ENCODE results near the gene FGF11. TPM values are rescaled to one million over a fixed set of nuclear protein-coding genes. Genes with fewer than 3 reads are reported as not detected.

Gene FGF11
- total and polyA plus RNA-seq, 2 of the 13 experiments (the other 11 are each of a cell fraction or from before 2014, with no cell fraction given) = 0.20 to 7.6 TPM

DNA sequence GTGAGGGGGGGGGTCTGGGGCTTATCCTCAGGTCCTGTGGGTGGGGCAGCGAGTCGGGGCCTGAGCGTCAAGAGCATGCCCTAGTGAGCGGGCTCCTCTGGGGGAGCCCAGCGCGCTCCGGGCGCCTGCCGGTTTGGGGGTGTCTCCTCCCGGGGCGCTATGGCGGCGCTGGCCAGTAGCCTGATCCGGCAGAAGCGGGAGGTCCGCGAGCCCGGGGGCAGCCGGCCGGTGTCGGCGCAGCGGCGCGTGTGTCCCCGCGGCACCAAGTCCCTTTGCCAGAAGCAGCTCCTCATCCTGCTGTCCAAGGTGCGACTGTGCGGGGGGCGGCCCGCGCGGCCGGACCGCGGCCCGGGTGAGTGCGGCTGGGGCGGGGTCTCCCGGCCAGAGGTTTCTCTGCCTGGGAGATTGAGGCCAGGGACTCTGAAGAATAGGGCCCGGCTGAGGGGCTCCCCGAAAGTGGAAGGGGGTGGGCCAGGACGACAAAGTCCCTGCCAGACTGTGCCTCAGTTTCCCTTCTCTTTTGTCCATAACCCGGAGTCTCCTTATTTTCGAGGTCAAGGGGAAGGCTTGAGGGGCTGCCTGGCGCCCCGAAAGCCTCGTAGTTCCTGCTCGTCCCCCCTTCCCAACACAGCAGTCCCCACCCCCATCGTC, at the start of gene FGF11 (continued):
- TF ChIP-seq, protein P1, sequence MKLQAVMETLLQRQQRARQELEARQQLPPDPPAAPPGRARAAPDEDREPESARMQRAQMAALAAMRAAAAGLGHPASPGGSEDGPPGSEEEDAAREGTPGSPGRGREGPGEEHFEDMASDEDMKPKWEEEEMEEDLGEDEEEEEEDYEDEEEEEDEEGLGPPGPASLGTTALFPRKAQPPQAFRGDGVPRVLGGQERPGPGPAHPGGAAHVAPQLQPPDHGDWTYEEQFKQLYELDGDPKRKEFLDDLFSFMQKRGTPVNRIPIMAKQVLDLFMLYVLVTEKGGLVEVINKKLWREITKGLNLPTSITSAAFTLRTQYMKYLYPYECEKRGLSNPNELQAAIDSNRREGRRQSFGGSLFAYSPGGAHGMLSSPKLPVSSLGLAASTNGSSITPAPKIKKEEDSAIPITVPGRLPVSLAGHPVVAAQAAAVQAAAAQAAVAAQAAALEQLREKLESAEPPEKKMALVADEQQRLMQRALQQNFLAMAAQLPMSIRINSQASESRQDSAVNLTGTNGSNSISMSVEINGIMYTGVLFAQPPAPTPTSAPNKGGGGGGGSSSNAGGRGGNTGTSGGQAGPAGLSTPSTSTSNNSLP (IDR thresholded peaks at IDR 0.05; ENCODE audit: low read depth, low read length) = no peak
- TF ChIP-seq SAP130 (CRISPR knock-in tag; IDR thresholded peaks at IDR 0.05; ENCODE audit: low read depth) (peak; percentile 7; the same call in 1 of the 2 replicates), HDAC1 (CRISPR knock-in tag; IDR thresholded peaks at IDR 0.05) (0 out of 2 replicates have a peak, but pooled peaks have one; percentile 11), ZFP37 (CRISPR knock-in tag; IDR thresholded peaks at IDR 0.05; ENCODE audit: borderline replicate concordance) (no peak), RARA (CRISPR knock-in tag; IDR thresholded peaks at IDR 0.05) (no peak), KLF15 (CRISPR knock-in tag; IDR thresholded peaks at IDR 0.05; ENCODE audit: borderline replicate concordance) (no peak), TAF1 (CRISPR knock-in tag; IDR thresholded peaks at IDR 0.05) (peak; percentile 31; the same call in 1 of the 2 replicates), PPARG (CRISPR knock-in tag; conservative IDR thresholded peaks at IDR 0.05) (no peak), HNRNPUL1 (IDR thresholded peaks at IDR 0.05; ENCODE audit: low read depth, low read length) (no peak), POLR2A (IDR thresholded peaks at IDR 0.05; ENCODE audit: insufficient read depth in 1 of 2, low read depth in 2 of 2, low read length in 2 of 2) (0 out of 4 replicates have a peak, but pooled peaks of 1 of the 2 experiments have one; percentile 20), MEF2D (CRISPR knock-in tag; IDR thresholded peaks at IDR 0.05) (no peak), KDM3A (CRISPR knock-in tag; IDR thresholded peaks at IDR 0.05; ENCODE audit: low read depth) (0 out of 2 replicates have a peak, but pooled peaks have one; percentile 24), RCOR2 (CRISPR knock-in tag; IDR thresholded peaks at IDR 0.05) (no peak), SMAD9 (CRISPR knock-in tag; IDR thresholded peaks at IDR 0.05) (no peak), ZBTB21 (CRISPR knock-in tag; IDR thresholded peaks at IDR 0.05) (no peak), ZNF136 (CRISPR knock-in tag; IDR thresholded peaks at IDR 0.05; ENCODE audit: low read depth) (no peak), KDM1A (CRISPR knock-in tag; IDR thresholded peaks at IDR 0.05) (no peak), RBFOX2 (IDR thresholded peaks at IDR 0.05; ENCODE audit: low read depth, low read length) (peak; percentile 72), PITX1 (CRISPR knock-in tag; IDR thresholded peaks at IDR 0.05) (0 out of 2 replicates have a peak, but pooled peaks have one; percentile 17), ZNF816 (CRISPR knock-in tag; IDR thresholded peaks at IDR 0.05; ENCODE audit: borderline replicate concordance) (no peak), STAG1 (CRISPR knock-in tag; IDR thresholded peaks at IDR 0.05) (no peak), YEATS2 (CRISPR knock-in tag; IDR thresholded peaks at IDR 0.05; ENCODE audit: borderline replicate concordance) (no peak), ONECUT2 (CRISPR knock-in tag; IDR thresholded peaks at IDR 0.05) (no peak), AGO2 (optimal IDR thresholded peaks at IDR 0.05; ENCODE audit: low read depth, low read length) (peak; percentile 53)
- TF ChIP-seq, protein P2, sequence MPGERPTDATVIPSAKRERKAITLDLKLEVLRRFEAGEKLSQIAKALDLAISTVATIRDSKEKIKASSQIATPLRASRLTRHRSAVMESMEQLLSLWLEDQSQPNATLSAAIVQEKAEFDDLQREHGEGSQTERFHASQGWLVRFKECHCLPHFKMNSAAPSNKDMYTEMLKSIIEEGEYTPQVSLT (CRISPR knock-in tag; IDR thresholded peaks at IDR 0.05; ENCODE audit: borderline replicate concordance, low read depth) = no peak
- TF ChIP-seq, protein P3, sequence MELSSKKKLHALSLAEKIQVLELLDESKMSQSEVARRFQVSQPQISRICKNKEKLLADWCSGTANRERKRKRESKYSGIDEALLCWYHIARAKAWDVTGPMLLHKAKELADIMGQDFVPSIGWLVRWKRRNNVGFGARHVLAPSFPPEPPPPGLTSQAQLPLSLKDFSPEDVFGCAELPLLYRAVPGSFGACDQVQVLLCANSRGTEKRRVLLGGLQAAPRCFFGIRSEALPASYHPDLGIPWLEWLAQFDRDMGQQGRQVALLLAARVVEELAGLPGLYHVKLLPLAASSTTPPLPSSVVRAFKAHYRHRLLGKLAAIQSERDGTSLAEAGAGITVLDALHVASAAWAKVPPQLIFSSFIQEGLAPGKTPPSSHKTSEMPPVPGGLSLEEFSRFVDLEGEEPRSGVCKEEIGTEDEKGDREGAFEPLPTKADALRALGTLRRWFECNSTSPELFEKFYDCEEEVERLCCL (CRISPR knock-in tag; IDR thresholded peaks at IDR 0.05; ENCODE audit: borderline replicate concordance) = no peak
- TF ChIP-seq, protein P4, sequence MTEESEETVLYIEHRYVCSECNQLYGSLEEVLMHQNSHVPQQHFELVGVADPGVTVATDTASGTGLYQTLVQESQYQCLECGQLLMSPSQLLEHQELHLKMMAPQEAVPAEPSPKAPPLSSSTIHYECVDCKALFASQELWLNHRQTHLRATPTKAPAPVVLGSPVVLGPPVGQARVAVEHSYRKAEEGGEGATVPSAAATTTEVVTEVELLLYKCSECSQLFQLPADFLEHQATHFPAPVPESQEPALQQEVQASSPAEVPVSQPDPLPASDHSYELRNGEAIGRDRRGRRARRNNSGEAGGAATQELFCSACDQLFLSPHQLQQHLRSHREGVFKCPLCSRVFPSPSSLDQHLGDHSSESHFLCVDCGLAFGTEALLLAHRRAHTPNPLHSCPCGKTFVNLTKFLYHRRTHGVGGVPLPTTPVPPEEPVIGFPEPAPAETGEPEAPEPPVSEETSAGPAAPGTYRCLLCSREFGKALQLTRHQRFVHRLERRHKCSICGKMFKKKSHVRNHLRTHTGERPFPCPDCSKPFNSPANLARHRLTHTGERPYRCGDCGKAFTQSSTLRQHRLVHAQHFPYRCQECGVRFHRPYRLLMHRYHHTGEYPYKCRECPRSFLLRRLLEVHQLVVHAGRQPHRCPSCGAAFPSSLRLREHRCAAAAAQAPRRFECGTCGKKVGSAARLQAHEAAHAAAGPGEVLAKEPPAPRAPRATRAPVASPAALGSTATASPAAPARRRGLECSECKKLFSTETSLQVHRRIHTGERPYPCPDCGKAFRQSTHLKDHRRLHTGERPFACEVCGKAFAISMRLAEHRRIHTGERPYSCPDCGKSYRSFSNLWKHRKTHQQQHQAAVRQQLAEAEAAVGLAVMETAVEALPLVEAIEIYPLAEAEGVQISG (CRISPR knock-in tag; IDR thresholded peaks at IDR 0.05) = peak; percentile 33; the same call in 1 of the 2 replicates

Measured in HepG2 (cell line).